NCI-H2081 (cell line): ENCODE data around the gene TUT4.

Source experiments
- DNase-seq, 2 experiments: peaks; one replicate each; lab custom pipeline; 2025; lab: John Stamatoyannopoulos, UW

TUT4 gene

GRCh38 chr1:52460694-52461093 is 92.2 kb downstream of the TUT4 start:
- no peak for DNase-seq

GRCh38 chr1:52455686-52456085 is 97.2 kb downstream of the TUT4 start:
- DNase-seq = no peak

DNA sequence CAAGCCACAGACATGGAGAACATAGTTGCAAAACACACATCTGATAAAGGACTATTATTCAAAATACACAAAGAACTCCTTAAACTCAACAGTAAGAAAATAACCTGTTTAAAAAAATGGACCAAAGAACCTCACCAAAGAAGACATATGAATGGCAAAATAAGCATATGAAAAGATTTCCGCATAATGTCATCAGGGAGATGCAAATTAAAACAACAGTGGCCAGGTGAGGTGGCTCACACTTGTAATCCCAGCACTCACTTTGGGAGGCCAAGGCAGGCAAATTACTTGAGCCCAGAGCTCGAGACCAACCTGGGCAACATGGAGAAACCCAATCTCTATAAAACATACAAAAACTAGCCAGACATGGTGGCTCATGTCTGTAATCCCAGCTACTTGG is 98.1 kb downstream of the TUT4 start:
- no peak for DNase-seq

- no peak for DNase-seq
These were observed 98.8 kb downstream of the TUT4 start for GRCh38 chr1:52454127-52454526.

DNA sequence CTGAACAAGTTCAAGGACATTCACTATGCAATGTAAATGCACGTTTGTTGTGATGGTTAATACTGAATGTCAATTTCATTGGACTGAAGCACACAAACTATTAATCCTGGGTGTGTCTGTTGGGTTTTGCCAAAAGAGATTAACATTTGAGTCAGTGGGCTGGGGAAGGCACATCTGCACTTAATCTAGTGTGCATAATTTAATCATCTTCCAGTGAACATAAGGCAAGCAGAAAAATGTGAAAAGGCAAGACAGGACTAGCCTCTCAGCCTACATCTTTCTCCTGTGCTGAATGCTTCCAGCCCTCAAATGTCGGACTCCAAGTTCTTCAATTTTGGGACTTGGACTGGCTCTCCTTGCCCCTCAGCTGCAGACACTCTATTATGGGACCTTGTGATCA is 108.4 kb downstream of the TUT4 start:
- DNase-seq = no peak

DNA sequence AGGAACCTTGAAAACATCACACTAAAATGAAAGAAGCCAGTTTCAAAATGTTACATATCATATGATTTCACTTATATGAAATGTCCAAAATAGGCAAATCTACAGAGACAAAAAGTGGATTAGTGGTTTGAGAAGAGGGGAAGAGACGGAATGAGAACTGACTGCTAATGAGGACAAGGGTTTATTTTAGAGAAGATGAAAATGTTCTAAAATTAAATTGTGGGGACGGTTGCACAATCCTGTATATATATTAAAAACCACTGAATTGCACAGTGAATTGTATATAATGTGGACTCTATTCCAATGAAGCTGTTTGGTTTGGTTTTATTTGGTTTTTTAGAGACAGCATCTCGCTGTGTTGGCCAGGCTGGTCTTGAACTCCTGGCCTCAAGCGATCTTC is 112.9 kb downstream of the TUT4 start:
- DNase-seq = no peak

GRCh38 chr1:52436817-52437216 is 116.1 kb downstream of the TUT4 start:
- DNase-seq = no peak

GRCh38 chr1:52435650-52436049 is 117.2 kb downstream of the TUT4 start:
- no peak for DNase-seq

GRCh38 chr1:52435211-52435610 is 117.7 kb downstream of the TUT4 start:
- DNase-seq = no peak

GRCh38 chr1:52432807-52433206 is 120.1 kb downstream of the TUT4 start:
- DNase-seq = no peak

GRCh38 chr1:52427152-52427551 is 125.7 kb downstream of the TUT4 start:
- DNase-seq = no peak

DNA sequence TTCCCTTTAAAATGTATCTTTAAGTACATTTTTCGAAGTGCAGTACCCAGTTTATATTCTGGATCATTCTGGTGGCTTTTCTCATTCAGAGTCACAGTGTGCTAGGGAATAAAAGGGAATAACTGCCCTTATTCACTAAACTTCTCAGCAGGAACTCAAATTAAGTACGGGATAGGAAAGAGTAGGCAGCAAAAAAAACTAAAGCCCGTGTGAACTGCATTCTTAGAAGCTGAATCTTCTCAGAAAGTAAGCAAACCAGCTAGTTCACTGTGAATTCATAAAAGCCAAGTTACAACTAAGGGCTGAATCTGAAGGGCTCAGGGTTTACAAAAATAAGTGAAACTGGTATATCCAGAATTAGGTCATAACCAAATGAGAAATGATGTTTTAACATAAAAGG is 126.5 kb downstream of the TUT4 start:
- DNase-seq = no peak

DNA sequence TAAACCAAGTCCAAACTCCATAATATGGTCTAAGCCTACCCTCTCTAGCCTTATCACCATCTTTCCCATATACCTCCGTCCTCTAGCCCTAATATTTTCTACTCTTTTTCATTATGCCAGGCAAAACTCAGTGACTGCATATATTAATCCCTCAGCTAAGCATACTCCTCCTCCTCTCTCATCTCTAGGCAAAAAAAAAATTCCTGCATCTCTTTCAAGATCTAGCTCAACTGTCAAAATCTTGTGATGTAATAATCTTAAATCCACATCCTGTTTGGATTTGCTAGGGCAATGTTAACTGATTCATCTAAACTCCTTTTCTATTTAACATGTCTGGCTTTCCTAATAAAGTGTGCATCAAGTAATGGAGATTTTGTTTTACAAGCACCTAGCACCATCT is 128.1 kb downstream of the TUT4 start:
- DNase-seq = no peak

DNA sequence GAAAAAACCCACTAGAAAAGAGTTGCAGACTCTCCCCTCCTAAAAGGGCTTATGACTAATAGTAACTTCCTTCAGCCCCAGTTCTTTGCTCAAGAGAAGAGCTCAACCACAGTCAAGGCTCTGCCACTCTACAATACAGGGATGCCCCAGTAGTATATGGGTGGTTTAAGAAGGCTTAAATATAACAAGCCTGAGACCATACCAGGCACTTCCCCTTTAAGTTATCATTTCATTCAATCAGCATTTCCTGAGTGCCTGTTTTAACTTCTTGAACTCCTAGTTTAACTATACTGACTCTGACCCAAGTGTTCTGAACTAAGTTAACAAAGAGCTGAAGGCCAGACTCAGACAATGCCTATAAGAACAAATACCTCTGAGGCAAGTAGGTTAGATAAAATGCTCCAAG is 128.7 kb downstream of the TUT4 start:
- no peak for DNase-seq

DNA sequence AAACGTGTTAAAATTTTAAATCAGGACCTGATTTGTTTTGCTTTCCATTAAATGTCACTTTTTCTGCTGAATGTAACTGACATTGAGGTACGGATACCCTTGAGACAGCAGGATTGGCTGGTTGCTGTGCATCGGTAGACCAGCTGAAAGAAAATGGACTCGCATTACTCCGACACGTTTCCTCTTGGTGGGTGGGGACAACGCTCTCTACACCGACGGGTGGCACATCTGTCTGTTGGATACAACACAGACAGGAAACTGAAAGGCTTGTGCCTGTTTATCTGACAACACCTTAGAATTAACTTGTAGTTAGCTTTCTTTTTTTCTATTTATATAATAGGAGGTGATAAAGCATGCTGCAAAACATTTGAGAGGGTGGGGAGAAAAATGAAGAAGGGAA is 129.1 kb downstream of the TUT4 start:
- no peak for DNase-seq

- DNase-seq = no peak
These were observed 129.8 kb downstream of the TUT4 start for GRCh38 chr1:52423055-52423454.

- no peak for DNase-seq
These were observed 132.2 kb downstream of the TUT4 start for GRCh38 chr1:52420713-52421112.

- DNase-seq = no peak
These were observed 136.1 kb downstream of the TUT4 start for GRCh38 chr1:52416811-52417210.

- no peak for DNase-seq
These were observed 137.9 kb downstream of the TUT4 start for GRCh38 chr1:52414942-52415341.

- no peak for DNase-seq
These were observed 139.4 kb downstream of the TUT4 start for GRCh38 chr1:52413410-52413989.

DNA sequence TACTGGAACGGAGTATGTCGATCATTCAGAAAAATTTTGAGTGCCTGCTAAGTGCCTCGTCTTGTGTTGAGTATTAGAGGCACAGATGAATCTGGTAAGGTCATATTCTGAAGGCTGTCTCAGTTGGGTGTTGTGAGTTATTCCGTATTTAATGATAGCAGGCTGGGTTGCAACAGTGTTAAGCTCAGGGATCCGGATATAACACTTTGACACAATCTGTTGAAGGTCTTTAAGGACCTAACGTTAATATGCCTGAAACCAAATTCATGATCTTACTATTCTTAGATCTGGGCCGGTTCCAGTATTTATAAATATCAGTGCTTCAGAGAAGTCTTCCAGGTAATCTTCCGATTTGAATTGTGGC is 147.9 kb downstream of the TUT4 start:
- DNase-seq = no peak

GRCh38 chr1:52404116-52404974 is 148.5 kb downstream of the TUT4 start, which contains the start of the genes ORC1 and PRPF38A:
TSS of gene ORC1 (minus strand) at chr1:52404423. CDS start at chr1:52402223, 2,200 bp downstream.
TSS of gene PRPF38A (plus strand) at chr1:52404602. CDS start at chr1:52404750, 148 bp downstream.
- peak; percentile 99 for DNase-seq

- DNase-seq = peak; percentile 42 to 64
These were observed 149.3 kb downstream of the TUT4 start for GRCh38 chr1:52403566-52404115.
